NCI-H748 (cell line): ENCODE results near the gene ARHGAP27.
"Not testable (repeated sequence)": the region's sequence is repeated elsewhere in the genome, so short reads cannot be mapped to it uniquely, and the experiment has no call there.

Experiments
- DNase-seq: peaks from one replicate; lab custom pipeline; 2025; ENCODE audit not compliant: unreplicated experiment; lab: John Stamatoyannopoulos, UW

ARHGAP27 gene

GRCh38 chr17:45364531-45365390 is 67.9 kb downstream of the ARHGAP27 start:
- peak; percentile 67 for DNase-seq

GRCh38 chr17:45363498-45363897 is 69.2 kb downstream of the ARHGAP27 start:
- no peak for DNase-seq

- no peak for DNase-seq
These were observed 70.7 kb downstream of the ARHGAP27 start for GRCh38 chr17:45361976-45362375.

GRCh38 chr17:45361451-45361850 is 71.2 kb downstream of the ARHGAP27 start:
- DNase-seq, result no peak

GRCh38 chr17:45357364-45357997 is 75.2 kb downstream of the ARHGAP27 start:
- no peak for DNase-seq

- no peak for DNase-seq
These were observed 77.6 kb downstream of the ARHGAP27 start for GRCh38 chr17:45355087-45355486.

GRCh38 chr17:45353043-45353442 is 79.6 kb downstream of the ARHGAP27 start:
- no peak for DNase-seq

- DNase-seq, result no peak
These were observed 80.8 kb downstream of the ARHGAP27 start for GRCh38 chr17:45351831-45352230.

- DNase-seq, result no peak
These were observed 85.2 kb downstream of the ARHGAP27 start for GRCh38 chr17:45347444-45347843.

- DNase-seq, result no peak
These were observed 86.3 kb downstream of the ARHGAP27 start for GRCh38 chr17:45346216-45347015.

- no peak for DNase-seq
These were observed 87.0 kb downstream of the ARHGAP27 start for GRCh38 chr17:45345554-45346215.

GRCh38 chr17:45345246-45345553 is 87.5 kb downstream of the ARHGAP27 start:
- no peak for DNase-seq

GRCh38 chr17:45343967-45344664 is 88.6 kb downstream of the ARHGAP27 start:
- DNase-seq, result not testable (repeated sequence)
